ENCODE data around the gene ELF3.

DNA sequence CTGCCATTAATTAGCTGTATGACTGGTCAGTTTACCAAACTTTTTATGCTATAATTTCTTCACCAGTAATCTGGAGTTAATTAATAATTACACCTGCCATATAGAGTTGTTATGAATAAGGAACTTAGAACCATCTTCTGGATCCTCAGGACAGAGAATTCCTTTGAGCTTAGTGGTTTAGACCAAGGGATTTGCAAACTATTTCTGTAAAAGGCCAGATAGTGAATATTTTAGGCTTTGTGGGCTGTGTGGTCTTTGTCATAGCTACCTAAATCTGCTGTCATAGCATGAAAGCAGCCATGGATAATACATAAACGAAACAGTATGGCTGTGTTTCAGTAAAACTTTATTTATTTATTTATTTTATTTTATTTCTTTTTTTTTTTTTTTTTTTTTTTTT lies 46.1 kb upstream of the ELF3 start:
- TF ChIP-seq EZH2 (IDR thresholded peaks at IDR 0.05; ENCODE audit: borderline replicate concordance, low read length): no peak
- TF ChIP-seq, protein P1, sequence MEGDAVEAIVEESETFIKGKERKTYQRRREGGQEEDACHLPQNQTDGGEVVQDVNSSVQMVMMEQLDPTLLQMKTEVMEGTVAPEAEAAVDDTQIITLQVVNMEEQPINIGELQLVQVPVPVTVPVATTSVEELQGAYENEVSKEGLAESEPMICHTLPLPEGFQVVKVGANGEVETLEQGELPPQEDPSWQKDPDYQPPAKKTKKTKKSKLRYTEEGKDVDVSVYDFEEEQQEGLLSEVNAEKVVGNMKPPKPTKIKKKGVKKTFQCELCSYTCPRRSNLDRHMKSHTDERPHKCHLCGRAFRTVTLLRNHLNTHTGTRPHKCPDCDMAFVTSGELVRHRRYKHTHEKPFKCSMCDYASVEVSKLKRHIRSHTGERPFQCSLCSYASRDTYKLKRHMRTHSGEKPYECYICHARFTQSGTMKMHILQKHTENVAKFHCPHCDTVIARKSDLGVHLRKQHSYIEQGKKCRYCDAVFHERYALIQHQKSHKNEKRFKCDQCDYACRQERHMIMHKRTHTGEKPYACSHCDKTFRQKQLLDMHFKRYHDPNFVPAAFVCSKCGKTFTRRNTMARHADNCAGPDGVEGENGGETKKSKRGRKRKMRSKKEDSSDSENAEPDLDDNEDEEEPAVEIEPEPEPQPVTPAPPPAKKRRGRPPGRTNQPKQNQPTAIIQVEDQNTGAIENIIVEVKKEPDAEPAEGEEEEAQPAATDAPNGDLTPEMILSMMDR (IDR thresholded peaks at IDR 0.05; ENCODE audit: low read length): no peak
